Measurements from ENCODE around the gene DNAI7.
A peak's percentile ranks its signal among the peaks of the same experiment; 100 is the strongest.

Gene DNAI7

DNA sequence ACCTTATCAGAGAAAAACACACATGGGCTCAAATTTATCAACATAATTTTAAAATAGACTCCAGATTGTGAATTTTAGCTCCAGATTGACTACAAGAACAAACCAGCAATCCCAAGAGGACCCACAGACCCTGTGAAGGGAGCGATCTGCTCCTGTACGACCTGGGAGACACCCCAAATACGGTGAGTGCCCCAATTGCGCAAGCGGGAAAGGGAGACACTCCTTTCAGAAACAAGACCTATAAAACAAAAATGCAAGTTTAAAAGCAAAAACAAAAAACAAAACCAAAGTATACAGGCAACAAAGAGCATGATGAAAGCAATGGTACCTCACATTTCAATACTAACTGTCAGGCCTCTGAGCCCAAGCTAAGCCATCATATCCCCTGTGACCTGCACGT, 32.1 kb downstream of the DNAI7 start:
- DNase-seq, result no peak

DNA sequence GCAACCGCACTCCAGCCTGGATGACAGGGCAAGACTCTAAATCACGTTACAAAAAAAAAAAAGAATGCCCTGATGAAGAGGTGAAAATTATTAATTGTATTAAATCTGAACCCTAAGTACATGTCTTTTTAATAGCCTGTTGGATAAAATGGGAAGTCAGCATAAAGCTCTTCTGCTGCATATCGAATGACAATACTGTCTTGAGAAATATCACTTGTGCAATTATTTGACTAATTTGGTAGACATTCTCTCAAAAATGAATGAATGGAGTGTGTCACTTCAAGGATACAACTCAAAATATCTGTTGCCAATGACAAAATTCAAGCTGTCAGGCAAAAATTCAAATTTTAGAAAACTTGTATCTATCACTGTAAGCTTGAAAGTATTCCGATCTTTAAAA, 38.9 kb downstream of the DNAI7 start:
- no peak for DNase-seq

DNA sequence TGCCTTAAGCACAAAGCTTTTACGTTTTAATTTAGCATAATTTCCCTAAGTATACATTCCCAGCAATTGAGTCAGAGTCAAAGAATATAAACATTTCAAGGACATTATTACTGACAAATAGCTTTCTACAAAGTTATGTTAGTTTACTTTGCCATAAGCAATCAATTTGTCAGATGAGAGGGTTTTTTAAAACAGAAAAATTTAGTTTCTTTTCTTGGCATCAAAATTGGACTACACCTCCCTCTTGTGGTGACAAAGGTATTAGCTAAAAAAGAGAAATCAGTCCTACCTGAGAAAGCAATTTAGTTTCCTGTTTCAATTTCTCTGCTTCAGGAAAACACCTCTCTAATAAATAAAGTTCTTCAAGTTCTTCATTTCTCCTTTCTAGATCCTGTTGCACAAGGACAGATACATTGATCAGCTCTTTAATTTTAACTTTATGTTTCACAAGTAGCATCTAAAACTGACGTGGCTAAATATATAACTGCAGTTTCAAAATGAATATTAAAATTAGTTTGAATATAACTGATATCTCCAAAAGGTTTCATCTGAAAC, 39.9 kb downstream of the DNAI7 start:
- DNase-seq, result peak; percentile 39

DNA sequence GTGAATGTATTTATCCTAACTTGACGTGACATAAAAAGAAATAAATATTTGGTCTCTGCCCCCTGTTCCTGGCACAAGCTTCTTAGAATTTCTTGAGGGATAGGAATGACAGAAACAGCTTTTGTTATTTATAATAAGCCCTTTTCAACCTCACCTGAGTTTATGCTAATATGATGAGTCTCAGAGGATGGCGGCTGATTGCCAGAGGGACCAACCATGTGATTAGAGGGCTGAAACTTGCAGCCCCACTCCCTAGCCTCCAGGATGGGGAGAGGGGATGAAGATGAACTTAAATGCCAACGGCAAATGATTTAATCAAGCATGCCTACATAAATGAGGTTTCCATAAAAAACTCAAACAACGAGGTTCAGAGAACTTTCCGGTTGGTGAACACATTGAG, 42.9 kb downstream of the DNAI7 start:
- no peak for DNase-seq

DNA sequence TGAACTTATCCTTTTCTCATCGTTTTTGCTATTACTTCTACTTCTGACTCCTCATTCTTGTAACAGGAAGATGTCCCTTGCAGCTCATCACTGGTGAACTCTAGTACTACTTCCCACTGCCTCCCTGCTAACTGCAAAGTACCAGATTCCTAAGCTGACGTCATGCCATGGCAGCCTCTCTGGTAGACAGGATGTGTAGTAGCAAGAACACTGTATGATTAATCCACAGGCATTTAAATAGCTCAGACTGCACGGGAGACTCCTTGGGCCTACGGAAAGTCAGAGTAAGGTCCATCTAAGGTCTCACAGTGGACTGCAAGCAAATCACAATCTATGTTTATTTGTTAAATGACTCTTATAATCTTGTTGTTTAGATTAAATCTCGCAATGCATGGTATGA, 43.5 kb downstream of the DNAI7 start:
- DNase-seq, result peak; percentile 97

DNA sequence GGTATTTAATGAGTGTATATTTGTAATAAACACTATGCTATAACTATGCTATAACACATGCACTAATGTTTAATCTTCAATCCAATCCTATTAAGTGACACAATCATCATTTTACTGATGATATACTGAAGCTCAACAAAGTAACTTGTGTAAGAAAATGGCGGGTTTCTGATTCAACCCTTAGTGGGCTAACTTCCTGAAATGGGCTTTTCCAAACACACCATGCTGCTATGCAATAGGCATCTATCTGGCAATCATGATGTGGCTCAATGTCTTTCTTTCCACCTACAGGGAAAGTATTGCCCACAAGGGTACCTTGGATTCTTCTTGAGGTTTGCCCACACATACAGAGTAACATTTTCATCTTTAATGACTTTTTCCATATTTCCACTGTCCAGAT, 48.3 kb downstream of the DNAI7 start:
- no peak for DNase-seq

DNA sequence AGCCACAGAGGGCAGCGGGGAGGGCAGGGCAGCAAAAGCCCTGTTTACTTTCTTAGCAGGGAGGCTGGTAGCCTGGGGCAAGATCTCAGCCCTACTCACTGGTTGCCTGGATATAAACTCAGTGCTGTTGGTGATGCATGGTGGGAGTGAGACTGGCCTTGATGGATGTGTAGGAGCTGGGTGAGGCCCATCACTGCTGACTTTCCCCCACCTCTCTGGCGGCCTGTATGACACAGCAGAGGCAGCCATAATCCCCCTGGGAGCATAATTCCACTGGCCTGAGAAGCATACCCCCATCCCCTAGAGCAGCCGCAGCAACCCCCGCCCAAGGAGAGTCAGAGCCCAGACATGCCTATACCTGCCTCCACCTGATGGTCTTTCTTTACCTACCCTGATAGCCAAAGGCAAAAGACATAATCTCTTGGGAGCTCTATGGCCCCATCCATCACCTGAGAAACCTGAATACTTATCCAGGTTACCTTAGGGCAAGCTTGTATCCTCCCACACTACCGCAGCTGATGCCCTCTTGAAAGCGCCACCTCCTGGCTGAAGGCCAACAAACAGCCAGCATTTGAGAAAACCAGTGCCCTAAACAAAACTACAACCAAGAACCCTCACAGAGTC, 59.3 kb downstream of the DNAI7 start:
- peak; percentile 20 for DNase-seq

DNA sequence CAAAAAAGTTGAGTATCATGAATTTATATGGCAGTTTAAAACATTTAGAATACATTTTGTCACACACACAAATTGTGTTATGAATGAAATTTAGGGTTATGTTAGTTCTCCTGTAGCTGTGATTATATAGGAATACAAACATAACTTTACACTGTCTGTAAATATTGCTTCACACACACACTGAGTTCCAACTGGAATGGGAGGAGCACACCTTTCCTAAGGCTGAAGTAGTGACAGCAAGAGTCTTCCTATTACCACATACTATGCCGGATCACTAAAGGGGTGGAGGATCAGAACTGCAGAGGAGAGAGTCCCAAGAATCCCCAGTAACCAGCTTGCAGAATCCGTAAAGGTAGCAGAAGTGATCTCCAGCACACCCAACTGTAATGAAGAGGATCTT, 63.7 kb downstream of the DNAI7 start:
- DNase-seq, result no peak

DNA sequence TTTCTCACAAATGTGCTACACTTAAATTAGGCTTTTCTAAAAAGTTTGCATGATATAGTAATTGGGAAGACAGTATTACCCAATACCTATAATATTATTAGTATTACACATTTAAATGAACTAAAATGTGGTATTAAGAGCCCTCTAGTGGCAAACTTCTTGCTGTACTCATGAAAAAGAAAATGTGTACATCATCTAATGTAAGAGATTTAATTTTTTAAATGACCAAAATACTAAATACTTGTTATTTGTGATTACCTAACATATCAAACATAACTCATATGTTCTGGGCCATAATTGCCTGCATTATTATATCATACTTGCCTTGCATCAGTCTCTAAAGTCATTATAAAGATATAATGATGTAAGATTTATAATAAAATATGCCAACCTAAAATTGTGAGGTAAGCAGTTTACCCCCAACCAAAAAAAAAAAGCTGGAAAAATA, 64.2 kb downstream of the DNAI7 start:
- peak; percentile 52 for DNase-seq

DNA sequence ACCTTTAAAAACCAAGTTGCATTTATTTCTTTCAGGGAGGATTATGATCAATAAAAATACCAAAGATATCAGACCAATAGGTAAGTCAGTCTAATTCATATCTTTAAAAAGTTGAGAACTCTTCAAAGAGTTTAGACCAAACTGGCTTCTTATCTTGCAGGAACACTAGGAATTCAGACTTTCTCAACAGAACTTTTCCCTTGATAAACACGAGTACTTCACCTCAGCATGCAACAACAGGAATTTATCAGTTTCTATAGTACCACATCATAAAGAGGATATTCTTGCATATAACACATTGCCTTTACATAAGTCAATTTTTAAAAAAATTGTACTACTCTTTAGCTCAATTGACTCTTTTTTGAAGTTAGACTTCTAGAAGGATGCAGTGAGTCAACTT, 68.2 kb downstream of the DNAI7 start:
- no peak for DNase-seq

DNA sequence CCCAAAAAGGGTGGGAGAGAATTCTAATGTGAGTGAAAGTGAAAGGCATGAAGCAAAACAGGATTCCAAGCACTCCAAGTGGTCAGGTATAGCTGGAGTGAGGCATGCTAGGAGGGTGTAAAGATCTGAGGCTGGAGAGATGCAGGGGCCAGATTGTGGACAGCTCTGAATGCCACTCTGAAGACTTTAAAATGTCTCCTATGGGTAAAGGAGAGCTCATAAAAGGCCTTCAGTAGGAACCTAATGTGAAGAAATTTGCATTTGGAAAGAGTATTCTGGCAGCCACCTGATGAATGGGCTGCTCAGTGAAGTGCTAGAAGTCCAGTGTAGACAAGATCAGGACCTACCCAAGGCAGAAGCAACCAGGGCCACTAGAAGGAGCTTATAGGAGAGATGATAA, 68.9 kb downstream of the DNAI7 start:
- no peak for DNase-seq

DNA sequence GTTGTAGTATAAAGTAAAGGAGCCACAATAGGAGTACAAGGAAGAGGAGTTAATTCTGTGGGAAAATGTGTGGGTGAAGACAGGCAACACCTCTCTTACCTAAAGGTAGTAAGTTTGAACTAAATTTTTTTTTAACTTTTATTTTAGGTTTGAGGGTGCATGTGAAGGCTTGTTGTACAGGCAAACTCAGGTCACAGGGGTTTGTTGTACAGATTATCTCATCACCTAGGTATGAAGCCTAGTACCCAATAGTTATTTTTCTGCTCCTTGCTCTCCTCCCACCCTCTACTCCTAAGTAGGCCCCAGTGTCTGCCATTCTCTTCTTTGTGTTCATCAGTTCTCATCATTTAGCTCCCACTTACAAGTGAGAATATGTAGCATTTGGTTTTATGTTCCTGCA, 70.5 kb downstream of the DNAI7 start:
- DNase-seq, result no peak

DNA sequence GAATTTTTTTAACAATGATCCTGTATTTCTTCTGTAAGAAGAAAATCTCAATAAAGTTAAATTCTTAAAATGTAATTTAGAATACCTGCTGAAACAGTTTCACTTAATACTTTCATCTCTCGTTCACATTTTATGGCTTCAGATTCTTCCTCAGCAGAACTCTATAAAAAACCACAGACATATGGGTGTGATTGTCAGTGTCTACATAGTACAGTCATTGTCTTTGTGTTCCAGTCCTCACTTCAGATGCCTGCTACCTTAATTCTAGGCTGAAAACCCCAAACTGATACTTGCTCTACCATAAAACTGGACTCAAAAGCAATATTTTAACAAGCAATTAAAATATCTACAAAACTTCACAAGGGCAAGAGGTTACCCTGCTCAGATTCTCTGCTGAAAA, 71.8 kb downstream of the DNAI7 start:
- DNase-seq, result no peak

DNA sequence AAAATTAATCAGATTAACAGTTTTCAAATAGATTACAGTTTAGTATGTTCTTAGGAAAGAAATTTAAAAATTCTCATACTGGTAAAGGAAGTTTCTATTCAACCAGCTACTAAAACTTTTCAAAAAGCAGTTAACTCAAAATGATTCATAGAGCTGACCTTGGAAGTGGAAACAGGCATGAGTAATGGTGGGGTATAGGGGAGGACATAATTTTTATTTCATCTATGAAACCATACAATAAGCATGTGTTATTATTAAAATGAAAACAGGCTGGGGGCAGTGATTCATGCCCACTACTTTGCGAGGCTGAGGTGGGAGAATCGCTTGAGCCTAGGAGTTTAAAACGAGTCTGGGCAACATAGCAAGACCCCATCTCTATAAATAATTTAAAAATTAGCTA, 73.0 kb downstream of the DNAI7 start:
- DNase-seq, result peak; percentile 66

DNA sequence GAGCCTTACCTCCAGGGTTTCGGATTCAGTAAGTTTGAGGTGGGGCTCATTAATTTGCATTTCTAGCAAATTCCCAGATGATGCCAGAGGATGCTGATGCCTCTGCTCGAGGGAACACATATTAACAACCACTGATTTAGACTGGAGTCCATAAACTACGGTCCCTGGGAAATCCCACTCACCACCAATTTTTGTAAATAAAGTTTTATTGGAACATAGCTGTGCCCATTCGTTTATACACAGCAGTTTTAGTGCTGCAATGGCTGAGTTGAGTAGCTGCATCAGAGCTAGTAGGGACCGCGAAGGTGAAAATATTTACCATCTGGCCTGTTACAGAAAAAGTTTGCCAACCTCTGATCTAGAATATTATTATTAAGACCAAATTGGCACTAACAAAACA, 73.8 kb downstream of the DNAI7 start:
- no peak for DNase-seq

DNA sequence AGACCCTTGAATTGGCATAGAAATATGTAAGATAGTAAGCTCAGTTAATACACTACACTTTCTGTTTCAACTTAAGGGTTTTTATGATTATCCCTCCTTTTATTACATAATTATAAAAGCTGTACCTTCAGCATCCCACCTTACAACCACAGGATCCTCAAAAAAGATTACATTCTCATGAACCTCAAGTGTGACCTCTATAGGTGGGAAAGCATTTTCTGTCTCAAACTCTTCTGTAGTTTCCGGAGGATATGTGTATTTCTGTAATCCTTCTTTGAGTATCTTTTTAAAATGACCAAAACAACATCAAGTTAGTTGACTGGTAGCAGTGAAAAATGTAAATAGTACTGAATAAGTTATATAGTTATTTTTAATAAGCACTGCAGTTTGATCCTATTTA, 75.9 kb downstream of the DNAI7 start:
- no peak for DNase-seq

DNA sequence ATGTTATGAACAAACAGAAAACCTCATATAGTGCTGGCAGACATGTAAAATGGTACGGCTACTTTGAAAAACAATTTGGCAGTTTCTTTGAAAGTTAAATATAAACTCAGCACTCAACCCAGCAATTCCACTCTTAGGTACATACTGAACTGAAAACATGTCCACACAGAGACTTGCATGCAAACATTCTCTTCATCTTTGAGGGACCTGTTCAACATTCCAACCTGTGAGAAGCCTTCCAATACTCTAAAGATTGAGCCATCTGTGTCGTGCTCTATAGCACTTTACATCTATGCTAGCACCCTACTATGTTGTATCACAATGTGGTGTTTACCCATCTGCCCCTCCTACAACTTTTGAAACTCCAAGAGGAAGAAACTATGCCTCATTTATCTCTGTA, 79.3 kb downstream of the DNAI7 start:
- no peak for DNase-seq

DNA sequence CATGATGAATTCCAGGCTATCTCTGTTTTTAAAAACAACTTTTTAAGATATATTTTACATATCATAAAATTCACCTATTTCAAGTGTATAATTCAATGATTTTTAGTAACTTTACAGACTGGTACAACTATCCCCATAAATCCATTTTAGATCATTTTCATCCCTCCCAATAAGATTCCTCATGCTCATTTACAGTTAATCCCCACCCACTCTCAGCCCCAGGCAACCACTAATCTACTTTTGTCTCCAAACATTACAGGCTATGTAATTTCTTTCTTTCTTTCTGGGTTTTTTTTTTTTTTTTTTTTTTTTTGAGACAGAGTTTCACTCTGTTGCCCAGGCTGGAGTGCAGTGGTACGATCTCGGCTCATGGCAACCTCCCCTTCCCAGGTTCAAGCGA, 81.3 kb downstream of the DNAI7 start:
- no peak for DNase-seq

DNA sequence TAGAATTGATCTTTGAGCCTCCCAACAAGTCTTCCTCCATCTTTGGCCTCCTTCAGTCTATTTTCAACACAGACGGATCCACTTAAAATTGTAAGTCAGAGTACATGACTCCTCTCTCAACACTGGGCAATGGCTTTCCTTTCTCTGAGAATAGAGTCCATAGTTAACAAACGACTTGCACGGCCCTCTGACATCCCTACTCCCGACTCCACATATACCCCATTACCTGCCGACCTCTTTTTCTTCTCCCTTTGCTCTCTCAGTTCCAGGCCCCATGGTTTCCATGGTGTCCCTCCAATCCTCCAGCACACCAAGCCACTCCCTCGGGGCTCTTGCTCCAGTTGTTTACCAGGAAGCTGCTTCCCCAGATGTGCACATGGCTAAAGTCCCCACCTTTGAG, 84.7 kb downstream of the DNAI7 start:
- DNase-seq, result no peak

DNA sequence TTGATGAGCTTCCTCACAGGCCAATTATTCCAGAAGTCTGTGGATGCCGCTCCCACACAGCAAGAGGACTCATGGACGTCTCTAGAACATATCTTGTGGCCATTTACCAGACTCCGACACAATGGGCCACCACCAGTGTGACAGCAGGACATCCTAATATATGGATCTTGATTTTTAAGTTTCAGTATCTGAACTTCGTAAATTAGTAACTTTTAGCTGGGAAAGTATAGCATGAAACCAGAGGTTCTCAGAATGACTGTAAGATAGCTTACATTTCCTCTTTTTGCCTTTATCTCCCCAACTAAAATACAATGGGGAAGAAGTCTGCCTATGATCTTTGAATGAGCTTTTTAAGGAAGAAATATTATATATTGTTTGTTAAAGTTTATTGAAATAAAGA, 87.0 kb downstream of the DNAI7 start:
- DNase-seq, result no peak

DNA sequence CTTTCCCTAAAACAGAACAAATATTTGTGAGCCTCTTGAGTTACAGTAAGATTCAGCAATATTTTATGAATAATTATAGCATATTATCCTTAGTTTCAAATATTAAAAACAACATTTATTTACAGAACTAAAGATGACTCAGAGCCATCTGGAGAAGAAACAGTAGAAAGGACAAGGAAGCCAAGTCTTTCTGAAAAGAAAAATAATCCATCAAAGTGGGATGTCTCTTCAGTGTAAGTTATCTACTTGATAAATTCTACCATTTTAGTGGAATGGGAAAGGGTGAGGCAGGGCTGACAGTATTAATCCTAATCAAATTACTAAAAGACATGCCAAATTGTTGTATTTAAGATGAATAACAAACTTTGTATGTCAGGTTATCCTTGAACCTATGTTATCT, 88.1 kb downstream of the DNAI7 start:
- no peak for DNase-seq

DNA sequence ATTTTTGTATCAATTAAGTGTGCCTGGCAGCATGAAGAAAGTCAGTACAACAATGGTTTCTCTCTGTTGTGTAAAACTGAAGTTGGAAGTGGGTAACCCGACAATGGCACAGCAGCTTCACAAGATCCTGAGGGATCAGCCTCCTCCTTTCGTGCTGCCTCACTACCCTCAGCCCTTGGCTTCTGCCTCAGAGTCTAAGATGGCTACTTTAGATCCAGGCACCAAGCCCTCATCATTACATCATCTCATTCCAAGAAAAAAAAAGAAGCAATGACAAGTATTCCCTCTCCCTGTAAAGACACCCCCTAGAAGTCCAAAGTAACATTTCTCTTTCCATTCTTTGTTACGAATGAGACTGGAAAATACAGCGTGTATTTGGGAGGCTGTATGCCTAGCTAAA, 92.6 kb downstream of the DNAI7 start:
- no peak for DNase-seq

DNA sequence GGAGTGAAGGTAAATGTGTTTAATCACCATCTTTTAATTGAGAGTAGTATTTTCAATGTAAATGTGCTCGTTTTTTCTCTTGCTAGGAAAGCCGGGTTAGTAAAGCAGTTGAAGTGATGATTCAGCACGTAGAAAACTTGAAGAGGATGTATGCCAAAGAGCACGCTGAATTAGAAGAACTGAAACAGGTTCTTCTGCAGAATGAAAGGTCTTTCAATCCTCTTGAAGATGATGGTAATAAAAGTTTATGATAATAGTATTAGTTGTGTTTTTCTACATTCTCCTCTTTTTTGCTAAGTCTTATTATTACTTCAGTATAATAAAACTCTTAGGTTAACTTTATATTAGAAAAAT, 93.9 kb downstream of the DNAI7 start:
- no peak for DNase-seq

DNA sequence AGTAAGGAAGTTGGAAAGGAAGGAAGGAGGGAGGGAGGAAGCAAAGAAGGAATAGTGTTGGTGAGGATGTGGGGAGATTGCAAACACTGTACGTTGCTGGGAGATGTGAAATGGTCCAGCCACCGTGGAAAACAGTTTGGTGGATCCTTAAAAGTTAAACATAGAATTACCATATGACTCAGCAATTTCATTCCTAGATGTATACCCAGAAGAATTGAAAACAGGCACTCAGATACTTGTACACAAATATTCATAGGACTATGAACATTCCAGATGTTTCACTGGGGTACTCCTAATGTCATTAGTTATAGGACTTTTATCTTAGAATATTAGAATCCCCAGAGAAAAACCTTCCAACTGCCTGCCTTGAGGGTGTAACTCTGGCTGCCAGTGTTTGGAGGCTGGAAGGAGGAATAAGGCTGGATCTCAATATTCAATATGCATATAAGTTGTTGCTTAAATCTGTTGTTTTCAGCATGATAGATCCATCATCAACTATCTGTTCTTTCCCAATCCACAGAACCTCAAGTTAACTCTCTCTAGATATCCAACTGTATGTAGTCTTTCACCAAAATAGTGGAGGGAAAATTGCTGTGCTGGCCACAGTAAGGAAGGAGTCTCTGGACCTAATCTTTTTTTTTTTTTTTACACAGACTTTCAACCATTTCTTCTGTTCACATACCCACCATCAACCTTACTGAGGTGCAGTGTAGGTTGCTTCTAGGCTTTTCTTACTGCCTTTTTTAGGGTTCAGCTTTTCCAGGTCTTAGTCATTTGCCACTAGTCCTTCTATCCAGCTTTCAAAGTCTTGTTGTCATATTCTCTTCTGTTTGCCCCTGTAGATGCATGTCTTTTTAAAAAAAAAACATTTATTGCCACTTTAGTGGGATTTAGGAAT, 94.5 kb downstream of the DNAI7 start:
- no peak for DNase-seq
